ENCODE data around the gene HERC2. TPM values are rescaled to one million over a fixed set of nuclear protein-coding genes. Genes with fewer than 3 reads are reported as not detected.

HERC2 gene
- total and polyA plus RNA-seq, 2 donors from 2014 or later, result 17.9 to 58.4 TPM

- intact Hi-C loops (cut with DNase I), result no loop called here
- Histone ChIP-seq H3K27ac (ENCODE audit: low read depth in 2 of 2, low read length in 2 of 2) (no peak overlapping the region), H3K4me3 (ENCODE audit: low read length in 3 of 3) (no peak overlapping the region), H3K27me3 (ENCODE audit: control insufficient read depth, insufficient read depth, low read length) (no peaks in the 10 kb centered on the region), H3K9ac (ENCODE audit: low read length in 3 of 3) (no peak overlapping the region), H3K4me1 (ENCODE audit: control insufficient read depth in 2 of 3, insufficient read depth in 2 of 3, low read depth in 1 of 3, low read length in 3 of 3) (no peaks in the 10 kb centered on the region), H3K9me3 (ENCODE audit: control insufficient read depth in 2 of 3, insufficient read depth in 1 of 3, low read length in 3 of 3) (no peaks in the 10 kb centered on the region), H3K36me3 (ENCODE audit: control insufficient read depth in 2 of 3, insufficient read depth in 3 of 3, low read length in 3 of 3) (no peaks in the 10 kb centered on the region)
- TF ChIP-seq CTCF (IDR thresholded peaks at IDR 0.05; ENCODE audit: borderline replicate concordance, extremely low read depth, insufficient read depth), result no peak
- DNase-seq (no peak), FAIRE-seq (no peak)
These were observed 246.4 kb downstream of the HERC2 start for GRCh38 chr15:28075573-28075972.

GRCh38 chr15:28068930-28069329 lies 253.0 kb downstream of the HERC2 start:
- Histone ChIP-seq H3K4me3 (ENCODE audit: low read length in 3 of 3) (no peak overlapping the region), H3K9me3 (ENCODE audit: control insufficient read depth in 2 of 3, insufficient read depth in 1 of 3, low read length in 3 of 3) (no peaks in the 10 kb centered on the region), H3K4me1 (ENCODE audit: control insufficient read depth in 2 of 3, insufficient read depth in 2 of 3, low read depth in 1 of 3, low read length in 3 of 3) (no peaks in the 10 kb centered on the region), H3K9ac (ENCODE audit: low read length in 3 of 3) (no peak overlapping the region), H3K27ac (ENCODE audit: low read depth in 2 of 2, low read length in 2 of 2) (no peak overlapping the region), H3K36me3 (ENCODE audit: control insufficient read depth in 2 of 3, insufficient read depth in 3 of 3, low read length in 3 of 3) (no peaks in the 10 kb centered on the region), H3K27me3 (ENCODE audit: control insufficient read depth, insufficient read depth, low read length) (no peaks in the 10 kb centered on the region)
- TF ChIP-seq CTCF (IDR thresholded peaks at IDR 0.05; ENCODE audit: borderline replicate concordance, extremely low read depth, insufficient read depth), result no peak
- intact Hi-C loops (cut with DNase I), result no loop called here
- DNase-seq (no peak), FAIRE-seq (no peak)

GRCh38 chr15:28066231-28066630 lies 255.7 kb downstream of the HERC2 start:
- H3K9me3 ChIP-seq (ENCODE audit: control insufficient read depth in 2 of 3, insufficient read depth in 1 of 3, low read length in 3 of 3), result no peaks in the 10 kb centered on the region
- H3K27ac ChIP-seq (ENCODE audit: low read depth in 2 of 2, low read length in 2 of 2), result no peak overlapping the region
- no peak for TF ChIP-seq CTCF (IDR thresholded peaks at IDR 0.05; ENCODE audit: borderline replicate concordance, extremely low read depth, insufficient read depth)
- no peak overlapping the region for H3K4me3 ChIP-seq (ENCODE audit: low read length in 3 of 3)
- no peaks in the 10 kb centered on the region for H3K27me3 ChIP-seq (ENCODE audit: control insufficient read depth, insufficient read depth, low read length)
- no peaks in the 10 kb centered on the region for H3K36me3 ChIP-seq (ENCODE audit: control insufficient read depth in 2 of 3, insufficient read depth in 3 of 3, low read length in 3 of 3)
- intact Hi-C loops (cut with DNase I), result no loop called here
- no peak for FAIRE-seq
- no peak overlapping the region for H3K9ac ChIP-seq (ENCODE audit: low read length in 3 of 3)
- no peak for DNase-seq
- no peaks in the 10 kb centered on the region for H3K4me1 ChIP-seq (ENCODE audit: control insufficient read depth in 2 of 3, insufficient read depth in 2 of 3, low read depth in 1 of 3, low read length in 3 of 3)

Other genes with a start within 250 kb of the HERC2 start
- gene OCA2, start 222.9 kb downstream of the HERC2 start, total RNA-seq, result 2.5 TPM
- 0.45 TPM for gene OCA2, start 222.9 kb downstream of the HERC2 start, polyA plus RNA-seq (ENCODE audit: insufficient read depth, low read depth, low replicate concordance)
- gene GOLGA6L24, start 35.9 kb upstream of the HERC2 start, total RNA-seq, result not detected
- not detected for gene GOLGA6L24, start 35.9 kb upstream of the HERC2 start, polyA plus RNA-seq (ENCODE audit: insufficient read depth, low read depth, low replicate concordance)
- not detected for gene GOLGA8F, start 56.5 kb upstream of the HERC2 start, total RNA-seq
- gene GOLGA8F, start 56.5 kb upstream of the HERC2 start, polyA plus RNA-seq (ENCODE audit: insufficient read depth, low read depth, low replicate concordance), result not detected
- gene GOLGA8G, start 210.8 kb upstream of the HERC2 start, total RNA-seq, result not detected
- gene GOLGA8G, start 210.8 kb upstream of the HERC2 start, polyA plus RNA-seq (ENCODE audit: insufficient read depth, low read depth, low replicate concordance), result not detected
- not detected for gene GOLGA6L25, start 231.4 kb upstream of the HERC2 start, total RNA-seq
- not detected for gene GOLGA6L25, start 231.4 kb upstream of the HERC2 start, polyA plus RNA-seq (ENCODE audit: insufficient read depth, low read depth, low replicate concordance)

All from kidney (tissue), 14 donors.